Measurements from ENCODE around the gene RPTOR.

RPTOR gene

DNA sequence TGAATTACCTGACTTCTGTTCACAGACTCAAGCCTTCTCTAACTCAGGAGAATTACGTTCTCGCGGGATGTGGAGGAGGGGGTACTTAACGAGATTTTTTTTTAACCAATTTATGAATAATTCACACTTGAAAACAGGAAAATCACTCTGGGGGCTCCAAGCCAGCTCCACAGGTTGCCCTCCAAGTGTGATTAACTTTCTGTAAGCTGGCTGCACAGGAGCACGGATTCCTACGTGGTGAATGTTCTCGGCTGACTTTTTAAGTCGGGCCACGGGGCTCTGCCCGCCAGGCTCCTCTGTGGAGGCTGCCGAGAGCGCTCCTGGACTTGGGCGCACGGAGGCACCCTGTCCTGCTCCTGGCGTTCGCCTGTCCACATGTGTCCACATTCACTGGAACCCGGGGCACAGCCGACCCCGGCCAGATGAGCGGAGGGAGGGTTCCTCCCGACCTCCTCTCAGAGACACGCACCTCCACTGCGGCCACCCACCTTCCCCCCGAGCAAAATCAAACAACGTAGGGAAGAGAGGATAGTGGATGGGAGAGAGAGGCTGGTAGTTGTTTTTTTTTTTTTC is 299.9 kb downstream of the RPTOR start:
- H2BK12ac ChIP-seq (ENCODE audit: low read length): no peak overlapping the region
- no peak overlapping the region for H3K9ac ChIP-seq (ENCODE audit: low read depth, low read length, poor library complexity)
- H2AK5ac ChIP-seq (ENCODE audit: low read depth, low read length): peak overlapping the region; percentile 47
- peaks cover 8 to 10% of the 10 kb centered on the region in 2 donors for H3K4me1 ChIP-seq (ENCODE audit: control insufficient read depth in 2 of 2, insufficient read depth in 1 of 2, low read depth in 1 of 2, low read length in 2 of 2)
- H3K36me3 ChIP-seq (replicated peaks in 1 of 2; ENCODE audit: control insufficient read depth in 2 of 2, insufficient read depth in 2 of 2, low read length in 2 of 2): peaks cover 2 to 15% of the 10 kb centered on the region in 2 donors
- H3K27ac ChIP-seq (replicated peaks; ENCODE audit: low read length): no peak overlapping the region
- H4K8ac ChIP-seq (ENCODE audit: low read depth, low read length): no peak overlapping the region
- no peak overlapping the region for H2BK5ac ChIP-seq (ENCODE audit: low read length)
- no peaks in the 10 kb centered on the region for H3K79me1 ChIP-seq (ENCODE audit: low read depth, low read length)
- no peak overlapping the region for H2BK15ac ChIP-seq (ENCODE audit: low read length)
- H3K18ac ChIP-seq (ENCODE audit: low read length): peak overlapping the region; percentile 18
- WGBS, 2 donors (ENCODE audit: extremely low coverage in 2 of 2, insufficient read length in 2 of 2, insufficient replicate concordance in 1 of 2): no CpG with 5 or more reads among the region's 25 CpGs
- DNase-seq (ENCODE audit: low spot score): no peak
- H3K14ac ChIP-seq (ENCODE audit: low read length): no peak overlapping the region
- H2BK120ac ChIP-seq (ENCODE audit: low read depth, low read length): no peak overlapping the region
- H3K4me2 ChIP-seq (ENCODE audit: insufficient read depth, low read length, poor library complexity, severe bottlenecking): no peak overlapping the region
- no peaks in the 10 kb centered on the region for H3K27me3 ChIP-seq (ENCODE audit: control insufficient read depth in 3 of 3, insufficient read depth in 3 of 3, low read depth in 1 of 3, low read length in 3 of 3)
- no peaks in the 10 kb centered on the region for H3K9me3 ChIP-seq (replicated peaks in 1 of 2; ENCODE audit: control insufficient read depth in 2 of 2, insufficient read depth in 1 of 2, low read depth in 1 of 2, low read length in 2 of 2)
- H4K91ac ChIP-seq (ENCODE audit: low read depth, low read length, poor library complexity): peak overlapping the region; percentile 43
- no peak overlapping the region for H3K23ac ChIP-seq (ENCODE audit: low read depth, low read length, poor library complexity)
- H3K4me3 ChIP-seq (ENCODE audit: low read length in 2 of 2): no peak overlapping the region
- H3K4ac ChIP-seq (ENCODE audit: low read length): no peak overlapping the region
- no peak overlapping the region for H2AFZ ChIP-seq (ENCODE audit: low read length)

DNA sequence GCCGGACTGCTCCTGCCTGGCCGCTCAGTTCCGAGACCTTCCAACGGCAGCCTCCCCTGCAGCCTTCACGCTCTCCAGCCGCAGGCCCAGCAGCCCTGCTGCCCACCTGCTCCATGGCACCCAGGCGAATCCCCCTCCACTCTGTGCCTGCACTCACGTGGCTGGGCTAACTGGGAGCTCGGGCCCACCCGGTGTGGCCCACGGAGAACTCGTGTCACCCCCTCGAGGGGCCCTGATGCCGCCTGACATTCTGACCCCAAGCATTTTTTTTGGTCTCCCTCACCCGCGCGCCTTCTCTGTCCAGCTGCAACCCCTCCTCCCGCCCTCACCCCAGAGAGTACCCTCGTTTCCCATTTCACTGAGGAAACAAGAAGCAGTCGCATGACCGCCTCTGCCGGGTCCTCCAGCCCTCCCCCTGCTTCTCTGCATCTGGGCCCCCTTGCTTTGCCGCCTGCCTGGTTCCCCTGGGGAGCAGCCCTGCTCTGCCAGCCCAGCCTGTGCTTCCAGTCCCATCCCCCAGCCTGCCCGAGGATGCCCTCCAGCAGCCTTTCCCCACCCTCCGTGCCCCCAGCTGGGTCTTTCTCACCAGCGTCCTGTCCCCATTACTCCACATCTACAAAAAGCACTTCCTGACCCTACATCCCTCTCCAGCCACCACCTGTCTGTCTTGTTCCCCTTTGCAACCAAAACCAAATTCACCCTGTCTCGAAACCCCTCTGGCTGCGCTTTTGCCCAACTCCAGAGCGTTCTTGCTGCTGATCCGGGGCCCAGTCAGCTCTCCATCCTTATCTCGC is 300.6 kb downstream of the RPTOR start:
- no peak overlapping the region for H3K4ac ChIP-seq (ENCODE audit: low read length)
- H2AFZ ChIP-seq (ENCODE audit: low read length): no peak overlapping the region
- H3K14ac ChIP-seq (ENCODE audit: low read length): peak overlapping the region; percentile 14
- H3K27ac ChIP-seq (replicated peaks; ENCODE audit: low read length): no peak overlapping the region
- H3K23ac ChIP-seq (ENCODE audit: low read depth, low read length, poor library complexity): no peak overlapping the region
- no peak overlapping the region for H2BK120ac ChIP-seq (ENCODE audit: low read depth, low read length)
- no peaks in the 10 kb centered on the region for H3K27me3 ChIP-seq (ENCODE audit: control insufficient read depth in 3 of 3, insufficient read depth in 3 of 3, low read depth in 1 of 3, low read length in 3 of 3)
- WGBS, 2 donors (ENCODE audit: extremely low coverage in 2 of 2, insufficient read length in 2 of 2, insufficient replicate concordance in 1 of 2): no CpG with 5 or more reads among the region's 31 CpGs
- peak overlapping the region; percentile 47 for H2AK5ac ChIP-seq (ENCODE audit: low read depth, low read length)
- H3K79me1 ChIP-seq (ENCODE audit: low read depth, low read length): no peaks in the 10 kb centered on the region
- H2BK5ac ChIP-seq (ENCODE audit: low read length): no peak overlapping the region
- H3K9me3 ChIP-seq (replicated peaks in 1 of 2; ENCODE audit: control insufficient read depth in 2 of 2, insufficient read depth in 1 of 2, low read depth in 1 of 2, low read length in 2 of 2): no peaks in the 10 kb centered on the region
- peak overlapping the region; percentile 79 for H3K18ac ChIP-seq (ENCODE audit: low read length)
- no peak overlapping the region for H2BK12ac ChIP-seq (ENCODE audit: low read length)
- peak overlapping the region; percentile 64 for H3K9ac ChIP-seq (ENCODE audit: low read depth, low read length, poor library complexity)
- no peak overlapping the region for H2BK15ac ChIP-seq (ENCODE audit: low read length)
- H3K4me1 ChIP-seq (ENCODE audit: control insufficient read depth in 2 of 2, insufficient read depth in 1 of 2, low read depth in 1 of 2, low read length in 2 of 2): peaks cover 8 to 10% of the 10 kb centered on the region in 2 donors
- no peak overlapping the region for H3K4me3 ChIP-seq (ENCODE audit: low read length in 2 of 2)
- H4K91ac ChIP-seq (ENCODE audit: low read depth, low read length, poor library complexity): peak overlapping the region; percentile 43
- H3K36me3 ChIP-seq (replicated peaks in 1 of 2; ENCODE audit: control insufficient read depth in 2 of 2, insufficient read depth in 2 of 2, low read length in 2 of 2): peaks cover 2 to 18% of the 10 kb centered on the region in 2 donors
- no peak overlapping the region for H3K4me2 ChIP-seq (ENCODE audit: insufficient read depth, low read length, poor library complexity, severe bottlenecking)
- no peak overlapping the region for H4K8ac ChIP-seq (ENCODE audit: low read depth, low read length)
- DNase-seq (ENCODE audit: low spot score): no peak

DNA sequence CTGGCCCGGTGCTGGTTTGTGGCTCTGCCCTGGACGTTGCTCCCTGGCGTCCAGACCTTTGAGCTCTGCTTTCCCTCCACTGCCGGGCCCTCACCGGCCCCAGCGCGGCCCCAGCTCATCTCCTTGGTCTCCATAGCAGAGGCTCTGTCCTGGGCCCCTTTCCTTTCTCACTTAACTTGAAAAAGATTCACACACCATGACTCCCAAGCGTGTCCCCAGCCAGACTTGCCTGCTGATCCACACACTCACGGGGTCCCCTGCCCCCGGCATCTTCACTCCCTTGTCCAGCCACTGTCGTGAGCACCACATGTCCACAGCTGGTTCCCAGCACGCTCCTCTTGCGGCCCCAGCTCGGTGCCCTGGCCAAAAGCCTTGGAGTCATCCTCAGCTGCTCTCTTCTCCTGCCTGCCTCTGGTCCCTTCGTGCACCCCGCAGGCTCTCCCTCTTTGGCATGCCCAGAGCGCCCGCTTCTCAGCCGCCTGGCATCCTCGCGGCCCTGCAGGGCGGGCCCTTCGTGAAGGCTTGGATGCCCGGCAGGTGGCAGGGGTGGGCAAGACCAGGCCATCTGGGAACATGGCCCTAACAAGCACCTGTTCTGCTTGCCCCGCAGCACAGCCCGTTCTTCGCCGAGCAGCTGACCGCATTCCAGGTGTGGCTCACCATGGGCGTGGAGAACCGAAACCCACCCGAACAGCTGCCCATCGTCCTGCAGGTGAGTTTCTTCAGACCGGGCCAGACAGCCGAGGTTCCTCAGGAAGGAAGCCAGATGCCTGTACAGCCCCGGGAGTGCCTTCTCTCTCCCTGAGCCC is 301.4 kb downstream of the RPTOR start:
- no peak for DNase-seq (ENCODE audit: low spot score)
- peak overlapping the region; percentile 42 for H2BK120ac ChIP-seq (ENCODE audit: low read depth, low read length)
- no peak overlapping the region for H4K8ac ChIP-seq (ENCODE audit: low read depth, low read length)
- peak overlapping the region; percentile 54 for H3K4ac ChIP-seq (ENCODE audit: low read length)
- peak overlapping the region; percentile 79 for H3K18ac ChIP-seq (ENCODE audit: low read length)
- H3K4me3 ChIP-seq (ENCODE audit: low read length in 2 of 2): no peak overlapping the region
- H3K27ac ChIP-seq (replicated peaks; ENCODE audit: low read length): no peak overlapping the region
- no peak overlapping the region for H3K9ac ChIP-seq (ENCODE audit: low read depth, low read length, poor library complexity)
- no peaks in the 10 kb centered on the region for H3K27me3 ChIP-seq (ENCODE audit: control insufficient read depth in 3 of 3, insufficient read depth in 3 of 3, low read depth in 1 of 3, low read length in 3 of 3)
- H3K79me1 ChIP-seq (ENCODE audit: low read depth, low read length): no peaks in the 10 kb centered on the region
- H3K4me1 ChIP-seq (ENCODE audit: control insufficient read depth in 2 of 2, insufficient read depth in 1 of 2, low read depth in 1 of 2, low read length in 2 of 2): peaks cover 8 to 10% of the 10 kb centered on the region in 2 donors
- H3K14ac ChIP-seq (ENCODE audit: low read length): no peak overlapping the region
- no peak overlapping the region for H2BK15ac ChIP-seq (ENCODE audit: low read length)
- H3K36me3 ChIP-seq (replicated peaks in 1 of 2; ENCODE audit: control insufficient read depth in 2 of 2, insufficient read depth in 2 of 2, low read length in 2 of 2): peaks cover 2 to 18% of the 10 kb centered on the region in 2 donors
- no peak overlapping the region for H2AK5ac ChIP-seq (ENCODE audit: low read depth, low read length)
- H3K9me3 ChIP-seq (replicated peaks in 1 of 2; ENCODE audit: control insufficient read depth in 2 of 2, insufficient read depth in 1 of 2, low read depth in 1 of 2, low read length in 2 of 2): no peaks in the 10 kb centered on the region
- H3K4me2 ChIP-seq (ENCODE audit: insufficient read depth, low read length, poor library complexity, severe bottlenecking): no peak overlapping the region
- no peak overlapping the region for H4K91ac ChIP-seq (ENCODE audit: low read depth, low read length, poor library complexity)
- no peak overlapping the region for H2BK12ac ChIP-seq (ENCODE audit: low read length)
- no CpG with 5 or more reads among the region's 36 CpGs for WGBS, 2 donors (ENCODE audit: extremely low coverage in 2 of 2, insufficient read length in 2 of 2, insufficient replicate concordance in 1 of 2)
- H2BK5ac ChIP-seq (ENCODE audit: low read length): no peak overlapping the region
- peak overlapping the region; percentile 52 for H3K23ac ChIP-seq (ENCODE audit: low read depth, low read length, poor library complexity)
- no peak overlapping the region for H2AFZ ChIP-seq (ENCODE audit: low read length)

DNA sequence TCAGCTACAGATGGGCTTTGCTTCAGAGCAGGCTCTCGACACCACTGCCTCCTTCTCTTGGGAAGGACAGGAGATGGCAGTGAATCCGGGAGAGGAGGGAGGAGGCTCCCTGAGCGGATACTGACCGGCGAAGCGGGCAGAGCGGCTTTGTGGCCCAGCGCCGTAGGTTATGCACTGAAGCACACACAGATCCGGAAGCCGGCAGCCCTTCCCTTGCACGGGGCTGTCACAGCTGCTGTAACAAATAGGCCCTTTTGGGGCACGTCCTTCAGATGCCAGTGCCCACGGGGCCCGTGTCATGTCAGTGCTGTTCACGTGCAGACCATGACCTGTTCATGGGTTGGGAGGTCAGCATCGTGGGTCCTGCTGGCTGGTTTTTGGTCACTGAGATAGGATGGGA is 302.3 kb downstream of the RPTOR start:
- H3K4ac ChIP-seq (ENCODE audit: low read length): no peak overlapping the region
- no peak overlapping the region for H3K14ac ChIP-seq (ENCODE audit: low read length)
- no peak overlapping the region for H3K4me3 ChIP-seq (ENCODE audit: low read length in 2 of 2)
- peaks cover 8 to 10% of the 10 kb centered on the region in 2 donors for H3K4me1 ChIP-seq (ENCODE audit: control insufficient read depth in 2 of 2, insufficient read depth in 1 of 2, low read depth in 1 of 2, low read length in 2 of 2)
- no peak overlapping the region for H3K23ac ChIP-seq (ENCODE audit: low read depth, low read length, poor library complexity)
- no peak overlapping the region for H2AK5ac ChIP-seq (ENCODE audit: low read depth, low read length)
- H2AFZ ChIP-seq (ENCODE audit: low read length): no peak overlapping the region
- no peak for DNase-seq (ENCODE audit: low spot score)
- H3K27me3 ChIP-seq (ENCODE audit: control insufficient read depth in 3 of 3, insufficient read depth in 3 of 3, low read depth in 1 of 3, low read length in 3 of 3): no peaks in the 10 kb centered on the region
- no peak overlapping the region for H3K18ac ChIP-seq (ENCODE audit: low read length)
- no peak overlapping the region for H3K9ac ChIP-seq (ENCODE audit: low read depth, low read length, poor library complexity)
- no peak overlapping the region for H4K8ac ChIP-seq (ENCODE audit: low read depth, low read length)
- no peak overlapping the region for H2BK15ac ChIP-seq (ENCODE audit: low read length)
- no peak overlapping the region for H2BK12ac ChIP-seq (ENCODE audit: low read length)
- no peaks in the 10 kb centered on the region for H3K79me1 ChIP-seq (ENCODE audit: low read depth, low read length)
- WGBS, 2 donors (ENCODE audit: extremely low coverage in 2 of 2, insufficient read length in 2 of 2, insufficient replicate concordance in 1 of 2): no CpG with 5 or more reads among the region's 17 CpGs
- no peak overlapping the region for H3K4me2 ChIP-seq (ENCODE audit: insufficient read depth, low read length, poor library complexity, severe bottlenecking)
- no peak overlapping the region for H2BK120ac ChIP-seq (ENCODE audit: low read depth, low read length)
- H2BK5ac ChIP-seq (ENCODE audit: low read length): no peak overlapping the region
- peaks cover 2 to 18% of the 10 kb centered on the region in 2 donors for H3K36me3 ChIP-seq (replicated peaks in 1 of 2; ENCODE audit: control insufficient read depth in 2 of 2, insufficient read depth in 2 of 2, low read length in 2 of 2)
- no peaks in the 10 kb centered on the region for H3K9me3 ChIP-seq (replicated peaks in 1 of 2; ENCODE audit: control insufficient read depth in 2 of 2, insufficient read depth in 1 of 2, low read depth in 1 of 2, low read length in 2 of 2)
- no peak overlapping the region for H3K27ac ChIP-seq (replicated peaks; ENCODE audit: low read length)
- no peak overlapping the region for H4K91ac ChIP-seq (ENCODE audit: low read depth, low read length, poor library complexity)

All from neuronal stem cell (in vitro differentiated cells).